Mucosa of rectum (tissue), 2 donors: ENCODE results near the gene IQCE.
A peak's percentile ranks its signal among the peaks of the same experiment; 100 is the strongest.

Experiments used
- H3K27ac ChIP-seq, 2 donors: one replicate each; pipeline ENCODE4 v1.7.0; 2013; ENCODE audit warnings: inconsistent platforms in 2 of 2, low read depth in 2 of 2, low read length in 2 of 2
- H3K27me3 ChIP-seq, 2 donors: one replicate each; pipeline ENCODE4 v1.7.0; 2013; ENCODE audit warnings: low read length in 2 of 2; ENCODE audit not compliant: control insufficient read depth in 2 of 2, insufficient read depth in 2 of 2
- H3K36me3 ChIP-seq, 2 donors: one replicate each; pipeline ENCODE4 v1.7.0; 2013; ENCODE audit warnings: low read length in 2 of 2; ENCODE audit not compliant: control insufficient read depth in 2 of 2, insufficient read depth in 2 of 2
- H3K4me1 ChIP-seq, 2 donors: one replicate each; pipeline ENCODE4 v1.7.0; 2013; ENCODE audit warnings: low read length in 2 of 2, mild to moderate bottlenecking in 1 of 2; ENCODE audit not compliant: control insufficient read depth in 2 of 2, insufficient read depth in 2 of 2
- H3K4me3 ChIP-seq, 2 donors: one replicate each; pipeline ENCODE4 v1.7.0; 2013; ENCODE audit warnings: low read length in 2 of 2
- H3K9ac ChIP-seq, 2 donors: one replicate each; pipeline ENCODE4 v1.7.0; 2013; ENCODE audit warnings: low read length in 2 of 2, low read depth in 1 of 2, mild to moderate bottlenecking in 1 of 2
- H3K9me3 ChIP-seq, 2 donors: one replicate each; pipeline ENCODE4 v1.7.0; 2013; ENCODE audit warnings: low read length in 2 of 2; ENCODE audit not compliant: control insufficient read depth in 2 of 2
- donor health status: healthy.
- donor health status: Normal muscosa, but diverticular disease.

Gene IQCE

GRCh38 chr7:2520761-2521290 lies 38.0 kb upstream of the IQCE start:
- Histone ChIP-seq H3K9me3 (no peaks in the 10 kb centered on the region), H3K36me3 (peaks cover 5 to 8% of the 10 kb centered on the region in 2 donors), H3K27me3 (no peaks in the 10 kb centered on the region), H3K9ac (peak overlapping the region; percentile 65 to 94), H3K4me3 (peak overlapping the region; percentile 83 to 87), H3K27ac (peak overlapping the region; percentile 98 to 99), H3K4me1 (peaks cover 49 to 60% of the 10 kb centered on the region in 2 donors)

- H3K4me1 ChIP-seq: peaks cover 54 to 65% of the 10 kb centered on the region in 2 donors
- peaks cover 7 to 13% of the 10 kb centered on the region in 2 donors for H3K36me3 ChIP-seq
- H3K27me3 ChIP-seq: no peaks in the 10 kb centered on the region
- peak overlapping the region; percentile 83 to 87 for H3K4me3 ChIP-seq
- no peaks in the 10 kb centered on the region for H3K9me3 ChIP-seq
- H3K9ac ChIP-seq: peak overlapping the region; percentile 70 to 94
- peak overlapping the region; percentile 98 to 99 for H3K27ac ChIP-seq
Measured at GRCh38 chr7:2521341-2521745, 37.4 kb upstream of the IQCE start.

DNA sequence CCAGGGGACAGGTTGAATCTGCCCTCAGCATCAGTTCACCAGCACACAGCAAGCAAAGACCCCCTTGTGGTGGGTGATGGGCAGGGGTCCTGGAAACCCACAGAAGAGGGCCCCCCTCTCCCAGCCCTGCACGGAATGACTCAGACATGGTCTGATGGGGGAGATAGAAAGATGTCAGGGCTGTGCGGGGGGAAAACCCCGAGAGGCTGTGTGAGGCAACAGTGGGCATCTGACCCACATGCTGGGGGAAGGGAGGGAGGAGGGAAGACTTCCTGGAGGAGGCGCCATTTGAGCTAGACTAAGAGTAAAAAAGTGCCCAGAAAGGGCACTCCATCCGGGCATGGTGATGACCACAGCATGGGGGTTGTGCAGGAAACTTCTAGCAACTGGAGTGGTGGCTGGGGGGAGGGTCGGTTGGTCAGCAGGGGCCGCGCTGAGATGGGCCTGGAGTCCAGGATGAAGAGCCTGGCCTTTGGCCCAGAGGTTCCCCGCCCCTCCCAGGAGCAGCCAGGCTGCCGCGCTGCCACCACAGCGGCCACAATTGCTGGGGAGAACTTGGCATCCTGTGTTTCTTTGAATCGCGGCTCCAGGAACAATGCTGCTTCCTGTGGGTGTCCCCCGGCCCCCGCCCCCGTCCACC lies 36.7 kb upstream of the IQCE start:
- peak overlapping the region; percentile 70 to 94 for H3K9ac ChIP-seq
- H3K4me1 ChIP-seq: peaks cover 61 to 72% of the 10 kb centered on the region in 2 donors
- peak overlapping the region; percentile 83 to 87 for H3K4me3 ChIP-seq
- H3K9me3 ChIP-seq: no peaks in the 10 kb centered on the region
- peak overlapping the region; percentile 98 to 99 for H3K27ac ChIP-seq
- no peaks in the 10 kb centered on the region for H3K27me3 ChIP-seq
- peaks cover 8 to 20% of the 10 kb centered on the region in 2 donors for H3K36me3 ChIP-seq

GRCh38 chr7:2522780-2523433 lies 35.9 kb upstream of the IQCE start:
- peak overlapping the region; percentile 87 to 94 for H3K9ac ChIP-seq

DNA sequence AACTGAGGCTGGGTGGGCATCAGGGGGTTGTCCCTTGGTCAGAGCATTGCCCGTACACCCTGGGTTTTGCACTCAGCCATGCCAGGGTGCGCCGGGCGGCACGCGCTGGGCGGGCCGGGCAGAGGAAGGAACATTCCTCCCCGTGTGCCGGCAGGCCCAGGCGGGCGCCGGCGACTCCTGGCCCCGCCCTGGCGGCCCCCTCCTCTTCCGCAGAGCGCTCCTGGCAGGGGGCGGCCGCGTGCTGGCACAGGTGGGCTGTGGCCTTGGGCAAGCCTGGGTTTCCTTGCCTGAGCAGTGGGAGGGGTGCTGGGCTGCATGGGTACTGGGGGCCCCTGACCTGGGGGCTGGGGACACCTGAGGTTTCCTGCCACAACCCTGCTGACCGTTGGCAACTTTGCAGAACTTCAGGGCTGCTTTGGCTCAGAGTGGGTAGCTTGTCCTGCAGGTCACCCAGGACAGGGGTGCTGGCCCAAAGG lies 35.3 kb upstream of the IQCE start:
- peaks cover 70 to 79% of the 10 kb centered on the region in 2 donors for H3K4me1 ChIP-seq
- peak overlapping the region; percentile 98 to 99 for H3K27ac ChIP-seq
- no peaks in the 10 kb centered on the region for H3K9me3 ChIP-seq
- peak overlapping the region; percentile 83 to 87 for H3K4me3 ChIP-seq
- H3K36me3 ChIP-seq: peaks cover 15 to 32% of the 10 kb centered on the region in 2 donors
- peak overlapping the region; percentile 87 to 94 for H3K9ac ChIP-seq
- H3K27me3 ChIP-seq: no peaks in the 10 kb centered on the region

More at GRCh38 chr7:2522780-2523433, 35.9 kb upstream of the IQCE start:
- Histone ChIP-seq H3K4me1 (peaks cover 68 to 78% of the 10 kb centered on the region in 2 donors), H3K4me3 (peak overlapping the region; percentile 83 to 87), H3K36me3 (peaks cover 13 to 27% of the 10 kb centered on the region in 2 donors), H3K27ac (peak overlapping the region; percentile 98 to 99), H3K27me3 (no peaks in the 10 kb centered on the region), H3K9me3 (no peaks in the 10 kb centered on the region)

DNA sequence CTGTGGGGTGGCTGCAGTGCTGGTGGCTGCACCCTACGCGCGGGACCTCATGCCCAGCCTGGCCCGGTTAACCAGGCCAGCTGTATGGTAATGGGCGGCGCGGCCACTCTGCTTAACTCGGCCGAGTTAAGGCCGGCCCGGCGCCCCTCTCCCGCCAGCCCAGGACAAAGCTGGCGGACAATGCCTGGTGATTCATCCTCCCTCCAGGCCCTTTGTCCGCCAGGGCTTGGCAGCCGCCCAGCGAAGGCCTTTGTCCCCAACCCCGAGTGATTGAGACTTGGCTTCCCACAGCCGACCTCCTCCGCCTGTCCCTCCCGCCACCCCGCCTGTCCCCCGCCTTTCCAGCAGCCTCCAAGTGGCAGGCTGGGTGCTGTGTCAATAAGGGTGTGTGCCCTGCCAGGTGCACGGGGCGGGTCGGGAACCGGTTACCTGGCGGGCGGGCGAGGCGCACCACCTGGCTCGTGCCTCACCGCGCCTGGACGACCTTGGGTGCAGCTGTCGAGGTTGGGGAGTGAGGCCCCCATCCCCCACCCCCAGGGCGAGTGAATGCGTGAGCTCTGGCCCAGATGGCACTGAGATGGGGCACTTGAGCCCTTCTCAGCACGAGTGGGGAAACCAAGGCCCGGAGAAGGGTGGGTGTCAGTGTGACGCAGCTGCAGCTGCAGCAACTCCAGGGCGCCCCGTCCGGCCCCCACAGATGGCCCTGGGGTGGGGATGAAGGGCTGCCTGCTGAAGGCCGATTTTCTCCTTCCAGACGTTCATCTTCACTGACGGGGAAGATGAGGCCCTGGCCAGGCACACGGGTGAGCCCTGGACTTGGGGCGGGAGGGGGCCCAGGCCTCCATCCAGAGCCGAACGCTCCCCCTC lies 34.6 kb upstream of the IQCE start:
- H3K9me3 ChIP-seq: no peaks in the 10 kb centered on the region
- peak overlapping the region; percentile 70 to 87 for H3K4me3 ChIP-seq
- H3K27ac ChIP-seq: peak overlapping the region; percentile 98 to 99
- no peaks in the 10 kb centered on the region for H3K27me3 ChIP-seq
- H3K4me1 ChIP-seq: peaks cover 69 to 79% of the 10 kb centered on the region in 2 donors
- H3K36me3 ChIP-seq: peaks cover 18 to 35% of the 10 kb centered on the region in 2 donors
- H3K9ac ChIP-seq: peak overlapping the region; percentile 87 to 94

- H3K36me3 ChIP-seq: peaks cover 18 to 35% of the 10 kb centered on the region in 2 donors
- H3K9ac ChIP-seq: peak overlapping the region; percentile 32 to 86
- H3K27me3 ChIP-seq: no peaks in the 10 kb centered on the region
- H3K9me3 ChIP-seq: no peaks in the 10 kb centered on the region
- H3K4me1 ChIP-seq: peaks cover 75 to 87% of the 10 kb centered on the region in 2 donors
- H3K4me3 ChIP-seq: peak overlapping the region in 1 of 2 donors; percentile 27
- peak overlapping the region; percentile 98 to 99 for H3K27ac ChIP-seq
Measured at GRCh38 chr7:2524808-2525657, 33.7 kb upstream of the IQCE start.

DNA sequence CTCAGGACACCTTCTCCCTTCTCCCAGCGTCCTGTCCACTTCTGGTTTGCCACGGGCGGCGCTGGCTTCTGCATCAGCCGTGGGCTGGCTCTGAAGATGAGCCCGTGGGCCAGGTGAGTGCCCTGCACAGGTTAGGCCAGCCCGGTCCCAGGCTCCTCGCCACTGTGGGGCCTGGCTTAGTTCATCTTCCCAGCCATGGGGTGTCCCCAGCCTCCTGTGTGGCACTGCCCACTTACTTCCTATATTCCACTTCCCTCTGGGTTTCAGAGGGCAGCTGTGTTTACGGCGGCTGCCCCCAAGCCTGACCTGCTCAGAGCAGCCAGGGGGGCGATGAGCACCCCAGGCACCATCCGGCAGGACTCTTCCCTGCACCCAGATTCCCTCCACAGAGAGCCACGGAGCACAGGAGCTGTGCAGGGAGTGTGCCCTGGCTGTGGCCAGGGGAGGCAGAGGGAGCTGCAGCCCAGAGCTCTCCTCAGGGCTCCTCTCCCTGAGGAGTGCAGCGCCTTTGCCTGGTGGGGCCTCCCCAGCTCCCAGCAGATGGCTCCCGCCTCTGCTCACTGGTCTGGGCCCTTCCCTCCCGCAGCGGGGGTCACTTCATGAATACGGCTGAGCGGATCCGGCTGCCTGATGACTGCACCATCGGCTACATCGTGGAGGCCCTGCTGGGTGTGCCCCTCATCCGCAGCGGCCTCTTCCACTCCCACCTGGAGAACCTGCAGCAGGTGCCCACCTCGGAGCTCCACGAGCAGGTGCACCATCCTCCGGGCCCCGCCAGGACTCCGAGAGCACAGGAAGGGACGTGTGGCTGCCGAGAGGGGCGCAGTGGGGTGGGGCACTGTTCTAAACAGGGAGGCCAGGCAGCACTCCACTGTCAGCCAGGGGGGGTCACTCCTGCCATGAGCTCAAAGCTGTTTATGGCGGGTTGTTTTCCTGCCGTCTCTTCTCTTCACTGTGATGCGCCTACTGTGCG lies 32.8 kb upstream of the IQCE start:
- Histone ChIP-seq H3K27ac (peak overlapping the region; percentile 98 to 99), H3K36me3 (peaks cover 18 to 35% of the 10 kb centered on the region in 2 donors), H3K9ac (peak overlapping the region in 1 of 2 donors; percentile 86), H3K4me3 (no peak overlapping the region), H3K9me3 (no peaks in the 10 kb centered on the region), H3K4me1 (peaks cover 81 to 90% of the 10 kb centered on the region in 2 donors), H3K27me3 (no peaks in the 10 kb centered on the region)
